Measurements from ENCODE around the gene LSM7.

GRCh38 chr19:2330255-2330631 is 1.9 kb upstream of the LSM7 start:
- TF ChIP-seq POLR2A (IDR thresholded peaks at IDR 0.05) (no peak), EP300 (IDR thresholded peaks at IDR 0.05) (no peak), CTCF (IDR thresholded peaks at IDR 0.05) (no peak)
